GM21529 (cell line): Measurements from ENCODE around the gene ACSL5.

Experiments used
- ATAC-seq: cut with Tn5 transposase; IDR thresholded peaks from one replicate; pipeline ENCODE4 v1.9.1; 2021; ENCODE audit not compliant: unreplicated experiment

The ACSL5 gene

GRCh38 chr10:112373912-112374338 is at the start of gene ACSL5:
ACSL5 (plus strand) TSS chr10:112374116; CDS start chr10:112394947, 20,831 bp downstream.
- ATAC-seq: no peak

GRCh38 chr10:112327678-112328077 is 46.2 kb upstream of the ACSL5 start:
- no peak for ATAC-seq

GRCh38 chr10:112330162-112330561 is 43.8 kb upstream of the ACSL5 start:
- peak; percentile 63 for ATAC-seq

GRCh38 chr10:112330607-112331160 is 43.2 kb upstream of the ACSL5 start:
- ATAC-seq: no peak

- no peak for ATAC-seq
Measured at GRCh38 chr10:112332022-112332421, 41.9 kb upstream of the ACSL5 start.

GRCh38 chr10:112332509-112333228 is 41.2 kb upstream of the ACSL5 start:
- no peak for ATAC-seq

GRCh38 chr10:112333452-112333851 is 40.5 kb upstream of the ACSL5 start:
- no peak for ATAC-seq

- ATAC-seq: no peak
Measured at GRCh38 chr10:112335111-112335867, 38.6 kb upstream of the ACSL5 start.

- no peak for ATAC-seq
Measured at GRCh38 chr10:112335868-112336265, 38.0 kb upstream of the ACSL5 start.

GRCh38 chr10:112336556-112337201 is 37.2 kb upstream of the ACSL5 start:
- ATAC-seq: no peak

GRCh38 chr10:112338957-112339356 is 35.0 kb upstream of the ACSL5 start:
- no peak for ATAC-seq

- ATAC-seq: no peak
Measured at GRCh38 chr10:112340601-112341000, 33.3 kb upstream of the ACSL5 start.

- ATAC-seq: no peak
Measured at GRCh38 chr10:112343056-112343806, 30.7 kb upstream of the ACSL5 start.

GRCh38 chr10:112344261-112344660 is 29.7 kb upstream of the ACSL5 start:
- ATAC-seq: no peak

GRCh38 chr10:112345202-112345601 is 28.7 kb upstream of the ACSL5 start:
- ATAC-seq: no peak

GRCh38 chr10:112345743-112346142 is 28.2 kb upstream of the ACSL5 start:
- ATAC-seq: no peak

GRCh38 chr10:112346774-112347173 is 27.1 kb upstream of the ACSL5 start:
- ATAC-seq: no peak

- no peak for ATAC-seq
Measured at GRCh38 chr10:112347709-112348671, 25.9 kb upstream of the ACSL5 start.

GRCh38 chr10:112348759-112349158 is 25.2 kb upstream of the ACSL5 start:
- no peak for ATAC-seq
